T-helper 2 cell treated with Interferon-gamma antibody and Interleukin-4, amounts not matched to agents 5 μg/mL and 100 μg/mL, for 36 hours (primary cell): ENCODE results near the gene NOTCH4.

Experiments
- DNase-seq: peaks from one replicate; pipeline ENCODE4 v3.0.0; 2021; ENCODE audit warnings: low spot score
- H3K27ac Mint-ChIP-seq: one replicate; pipeline ENCODE4 v1.8.0; 2021; ENCODE audit warnings: mild to moderate bottlenecking, mixed read lengths
- H3K27me3 Mint-ChIP-seq: one replicate; pipeline ENCODE4 v1.8.0; 2021; ENCODE audit warnings: low read depth, mixed read lengths
- H3K36me3 Mint-ChIP-seq: one replicate; pipeline ENCODE4 v1.8.0; 2021; ENCODE audit warnings: low read depth, mixed read lengths
- H3K4me1 Mint-ChIP-seq: one replicate; pipeline ENCODE4 v1.8.0; 2021; ENCODE audit warnings: low read depth, mixed read lengths
- H3K4me3 Mint-ChIP-seq: one replicate; pipeline ENCODE4 v1.8.0; 2022; ENCODE audit warnings: mild to moderate bottlenecking, moderate library complexity, mixed read lengths
- H3K9me3 Mint-ChIP-seq: one replicate; pipeline ENCODE4 v1.8.0; 2021; ENCODE audit warnings: mixed read lengths

The NOTCH4 gene

GRCh38 chr6:32240686-32241085 lies 16.8 kb upstream of the NOTCH4 start:
- H3K27ac Mint-ChIP-seq: no peak overlapping the region
- DNase-seq: no peak

GRCh38 chr6:32239462-32239861 lies 15.6 kb upstream of the NOTCH4 start:
- Mint-ChIP-seq H3K27ac (no peak overlapping the region), H3K4me3 (no peak overlapping the region), H3K36me3 (no peaks in the 10 kb centered on the region), H3K4me1 (peaks cover 18% of the 10 kb centered on the region), H3K27me3 (peaks cover 19% of the 10 kb centered on the region), H3K9me3 (no peaks in the 10 kb centered on the region)
- no peak for DNase-seq

More at GRCh38 chr6:32240686-32241085, 16.8 kb upstream of the NOTCH4 start:
- H3K4me3 Mint-ChIP-seq: no peak overlapping the region
- peaks cover 20% of the 10 kb centered on the region for H3K4me1 Mint-ChIP-seq
- H3K9me3 Mint-ChIP-seq: no peaks in the 10 kb centered on the region
- peaks cover 18% of the 10 kb centered on the region for H3K27me3 Mint-ChIP-seq
- H3K36me3 Mint-ChIP-seq: no peaks in the 10 kb centered on the region

- H3K9me3 Mint-ChIP-seq: no peaks in the 10 kb centered on the region
- peaks cover 4% of the 10 kb centered on the region for H3K4me1 Mint-ChIP-seq
- no peaks in the 10 kb centered on the region for H3K36me3 Mint-ChIP-seq
- no peak overlapping the region for H3K4me3 Mint-ChIP-seq
- no peak overlapping the region for H3K27ac Mint-ChIP-seq
- DNase-seq: no peak
- H3K27me3 Mint-ChIP-seq: peaks cover 6% of the 10 kb centered on the region
These were observed 11.1 kb upstream of the NOTCH4 start for GRCh38 chr6:32234934-32235333.

- no peaks in the 10 kb centered on the region for H3K9me3 Mint-ChIP-seq
- DNase-seq: no peak
- no peaks in the 10 kb centered on the region for H3K36me3 Mint-ChIP-seq
- no peak overlapping the region for H3K4me3 Mint-ChIP-seq
- H3K27ac Mint-ChIP-seq: no peak overlapping the region
- no peaks in the 10 kb centered on the region for H3K4me1 Mint-ChIP-seq
- H3K27me3 Mint-ChIP-seq: no peaks in the 10 kb centered on the region
These were observed 2.6 kb upstream of the NOTCH4 start for GRCh38 chr6:32226434-32226833.

- Mint-ChIP-seq H3K36me3 (no peaks in the 10 kb centered on the region), H3K4me3 (no peak overlapping the region), H3K9me3 (no peaks in the 10 kb centered on the region), H3K27me3 (no peaks in the 10 kb centered on the region), H3K27ac (no peak overlapping the region), H3K4me1 (no peaks in the 10 kb centered on the region)
- DNase-seq: no peak
These were observed 829 bp upstream of the NOTCH4 start for GRCh38 chr6:32224696-32225095.

- no peak overlapping the region for H3K27ac Mint-ChIP-seq
- DNase-seq: no peak
- no peaks in the 10 kb centered on the region for H3K36me3 Mint-ChIP-seq
- no peak overlapping the region for H3K4me3 Mint-ChIP-seq
- H3K9me3 Mint-ChIP-seq: no peaks in the 10 kb centered on the region
- no peaks in the 10 kb centered on the region for H3K4me1 Mint-ChIP-seq
- H3K27me3 Mint-ChIP-seq: peaks cover 2% of the 10 kb centered on the region
These were observed 1.3 kb downstream of the NOTCH4 start for GRCh38 chr6:32222333-32223230.

DNA sequence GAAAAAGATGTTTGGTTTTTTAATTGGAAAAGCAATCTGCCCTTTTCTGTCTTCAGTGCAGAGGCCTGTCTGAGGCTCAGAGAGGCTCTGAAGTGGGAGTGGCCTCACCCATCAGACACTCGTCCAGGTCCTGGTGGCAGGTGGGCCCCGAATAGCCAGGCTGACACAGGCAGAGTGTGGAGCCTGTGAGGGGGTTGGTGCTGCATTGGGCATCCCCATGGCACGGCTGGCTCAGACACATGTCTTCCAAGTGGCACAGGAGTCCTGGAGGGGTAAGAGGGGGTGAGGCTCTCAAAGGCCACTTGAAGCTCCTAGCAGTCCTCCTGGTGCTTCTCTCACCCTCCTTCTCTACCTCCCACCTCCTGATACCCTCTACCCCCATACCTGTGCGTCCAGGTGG lies 3.8 kb downstream of the NOTCH4 start:
- peaks cover 3% of the 10 kb centered on the region for H3K27me3 Mint-ChIP-seq
- no peaks in the 10 kb centered on the region for H3K4me1 Mint-ChIP-seq
- no peaks in the 10 kb centered on the region for H3K9me3 Mint-ChIP-seq
- no peak overlapping the region for H3K4me3 Mint-ChIP-seq
- no peak for DNase-seq
- no peaks in the 10 kb centered on the region for H3K36me3 Mint-ChIP-seq
- H3K27ac Mint-ChIP-seq: no peak overlapping the region

GRCh38 chr6:32218167-32218566 lies 5.7 kb downstream of the NOTCH4 start:
- Mint-ChIP-seq H3K4me1 (no peaks in the 10 kb centered on the region), H3K4me3 (no peak overlapping the region), H3K27me3 (peaks cover 3% of the 10 kb centered on the region), H3K36me3 (no peaks in the 10 kb centered on the region), H3K9me3 (no peaks in the 10 kb centered on the region), H3K27ac (no peak overlapping the region)
- DNase-seq: no peak

GRCh38 chr6:32216998-32217397 lies 6.9 kb downstream of the NOTCH4 start:
- H3K4me1 Mint-ChIP-seq: no peaks in the 10 kb centered on the region

GRCh38 chr6:32216285-32216684 lies 7.6 kb downstream of the NOTCH4 start:
- DNase-seq: no peak
- Mint-ChIP-seq H3K4me1 (no peaks in the 10 kb centered on the region), H3K36me3 (no peaks in the 10 kb centered on the region), H3K4me3 (no peak overlapping the region), H3K27me3 (peaks cover 3% of the 10 kb centered on the region), H3K9me3 (no peaks in the 10 kb centered on the region), H3K27ac (no peak overlapping the region)

More at GRCh38 chr6:32216998-32217397, 6.9 kb downstream of the NOTCH4 start:
- no peaks in the 10 kb centered on the region for H3K9me3 Mint-ChIP-seq
- peaks cover 3% of the 10 kb centered on the region for H3K27me3 Mint-ChIP-seq
- no peak overlapping the region for H3K27ac Mint-ChIP-seq
- no peak overlapping the region for H3K4me3 Mint-ChIP-seq
- DNase-seq: no peak
- no peaks in the 10 kb centered on the region for H3K36me3 Mint-ChIP-seq

DNA sequence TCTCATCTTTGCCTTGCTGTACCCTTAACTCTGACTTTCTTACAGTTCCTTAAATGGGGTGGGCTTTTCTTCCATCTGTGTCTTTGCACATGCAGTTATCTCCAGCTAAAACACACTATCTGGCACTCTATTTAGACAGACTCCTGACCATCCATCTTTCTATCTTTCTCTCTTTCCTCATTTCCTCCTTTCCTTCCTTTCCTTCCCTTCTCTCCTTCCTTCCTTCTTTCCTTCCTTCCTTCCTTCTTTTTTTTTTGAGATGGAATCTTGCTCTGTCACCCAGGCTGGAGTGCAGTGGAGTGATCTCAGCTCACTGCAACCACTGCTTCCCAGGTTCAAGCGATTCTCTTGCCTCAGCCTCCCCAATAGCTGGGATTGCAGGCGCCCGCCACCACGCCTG lies 8.2 kb downstream of the NOTCH4 start:
- no peaks in the 10 kb centered on the region for H3K9me3 Mint-ChIP-seq
- no peak for DNase-seq
- H3K36me3 Mint-ChIP-seq: no peaks in the 10 kb centered on the region
- H3K4me1 Mint-ChIP-seq: no peaks in the 10 kb centered on the region
- no peak overlapping the region for H3K27ac Mint-ChIP-seq
- peaks cover 3% of the 10 kb centered on the region for H3K27me3 Mint-ChIP-seq
- H3K4me3 Mint-ChIP-seq: no peak overlapping the region

DNA sequence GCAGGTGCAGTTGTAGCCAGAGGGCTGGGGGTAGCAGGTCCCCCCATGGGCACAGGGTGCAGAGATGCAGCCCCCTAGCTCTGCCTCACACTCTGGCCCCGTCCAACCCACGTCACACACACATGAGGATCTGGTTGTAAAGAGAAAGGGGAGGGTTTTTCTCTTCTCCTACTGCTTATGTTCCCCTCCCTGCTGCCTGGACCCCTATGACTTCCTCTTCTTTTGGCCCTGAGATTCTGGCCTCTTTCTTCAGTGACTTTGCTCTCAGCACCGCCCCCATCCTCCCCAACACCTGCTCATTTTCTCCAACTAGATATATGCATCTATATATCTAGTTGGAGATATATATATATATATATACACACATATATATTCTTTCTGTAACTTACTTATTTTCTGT lies 9.7 kb downstream of the NOTCH4 start:
- H3K27me3 Mint-ChIP-seq: peaks cover 3% of the 10 kb centered on the region
- no peak overlapping the region for H3K4me3 Mint-ChIP-seq
- no peaks in the 10 kb centered on the region for H3K9me3 Mint-ChIP-seq
- no peaks in the 10 kb centered on the region for H3K4me1 Mint-ChIP-seq
- H3K36me3 Mint-ChIP-seq: no peaks in the 10 kb centered on the region
- DNase-seq: no peak
- H3K27ac Mint-ChIP-seq: no peak overlapping the region

DNA sequence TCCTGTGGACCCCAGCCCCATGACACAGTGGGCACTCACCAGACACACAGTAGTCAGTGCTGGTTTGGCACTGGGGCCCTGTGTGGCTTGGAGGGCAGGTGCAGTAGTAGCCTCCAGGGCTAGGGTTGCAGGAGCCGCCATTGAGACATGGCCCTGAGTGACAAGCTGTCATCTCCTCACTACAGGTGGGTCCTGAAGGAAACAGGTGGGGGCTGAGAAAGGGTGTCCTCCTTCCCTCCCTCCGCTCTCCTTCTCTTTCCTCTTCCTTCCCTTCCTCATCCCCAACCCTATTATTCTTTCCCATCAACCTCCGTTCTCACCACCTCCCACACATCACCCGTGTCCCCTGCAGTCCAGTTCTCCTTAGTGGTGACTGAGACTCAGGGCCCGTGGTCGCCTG lies 10.2 kb downstream of the NOTCH4 start:
- H3K27me3 Mint-ChIP-seq: peaks cover 6% of the 10 kb centered on the region
- H3K9me3 Mint-ChIP-seq: no peaks in the 10 kb centered on the region
- no peaks in the 10 kb centered on the region for H3K36me3 Mint-ChIP-seq
- H3K4me1 Mint-ChIP-seq: no peaks in the 10 kb centered on the region
- no peak overlapping the region for H3K4me3 Mint-ChIP-seq
- DNase-seq: no peak
- H3K27ac Mint-ChIP-seq: no peak overlapping the region

GRCh38 chr6:32212076-32212760 lies 11.6 kb downstream of the NOTCH4 start:
- no peaks in the 10 kb centered on the region for H3K9me3 Mint-ChIP-seq
- no peak for DNase-seq
- no peak overlapping the region for H3K27ac Mint-ChIP-seq
- no peaks in the 10 kb centered on the region for H3K4me1 Mint-ChIP-seq
- H3K4me3 Mint-ChIP-seq: no peak overlapping the region
- peaks cover 9% of the 10 kb centered on the region for H3K27me3 Mint-ChIP-seq
- no peaks in the 10 kb centered on the region for H3K36me3 Mint-ChIP-seq
